Bronchial epithelial cell (primary cell): Measurements from ENCODE around the gene PDIK1L. TPM values are rescaled to one million over a fixed set of nuclear protein-coding genes. Genes with fewer than 3 reads are reported as not detected.
A peak's percentile ranks its signal among the peaks of the same experiment; 100 is the strongest.
"Not testable (repeated sequence)": the region's sequence is repeated elsewhere in the genome, so short reads cannot be mapped to it uniquely, and the experiment has no call there.

Experiments
- DNase-seq: peaks from one replicate; pipeline ENCODE4 v3.0.0-alpha.2; 2010; ENCODE audit warnings: low read depth
- FAIRE-seq: peaks from 2 replicates; lab custom pipeline; 2011; peaks lifted over from hg19 to GRCh38; lab: Jason Lieb, UNC
- H3K27me3 ChIP-seq: 2 replicates; pipeline ENCODE4 v1.5.1; 2011; ENCODE audit warnings: low read length; ENCODE audit not compliant: control insufficient read depth, insufficient read depth
- H3K36me3 ChIP-seq: 2 replicates; pipeline ENCODE4 v1.5.1; 2011; ENCODE audit warnings: low read length; ENCODE audit not compliant: control insufficient read depth, insufficient read depth
- H3K4me3 ChIP-seq: 2 replicates; pipeline ENCODE4 v1.5.1; 2011; ENCODE audit warnings: mild to moderate bottlenecking, low read depth, low read length, control low read depth
- total RNA-seq: library from RNA; depleted of rRNA; stranded (reverse); fragments of >200 nt; gene quantifications from 2 replicates; pipeline ENCODE4 v1.2.1, GENCODE V29; 2014
- TF ChIP-seq, protein P1 (sequence below): IDR thresholded peaks from 2 replicates; pipeline ENCODE4 v1.5.1; 2011; ENCODE audit warnings: mild to moderate bottlenecking, moderate library complexity, low read length, control low read depth, inconsistent platforms; ENCODE audit not compliant: insufficient read depth, severe bottlenecking

PDIK1L gene
- total RNA-seq, 1 donor from 2014 or later = 8.7 TPM

DNA sequence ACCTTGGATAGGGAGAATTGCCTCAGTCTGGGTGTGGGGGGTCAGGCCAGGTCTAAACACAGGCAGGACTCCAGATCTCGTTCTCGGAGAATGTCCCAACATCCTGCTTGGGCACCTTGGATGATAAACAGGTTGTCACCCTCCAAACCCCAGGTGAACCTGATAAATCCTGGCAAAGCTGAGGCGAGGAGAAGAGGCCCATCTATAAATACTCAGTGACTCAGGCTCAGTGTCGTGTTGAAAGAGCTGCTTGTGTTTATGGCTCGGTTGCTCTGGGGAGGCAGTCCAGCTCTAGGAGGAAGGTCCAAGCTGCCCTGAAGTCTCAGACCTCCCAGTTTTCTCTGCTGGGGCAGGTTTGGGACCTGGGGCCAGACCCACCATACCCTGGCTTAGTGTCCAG is 28.4 kb upstream of the PDIK1L start:
- no peak for FAIRE-seq
- no peak for DNase-seq
- TF ChIP-seq, protein P1, sequence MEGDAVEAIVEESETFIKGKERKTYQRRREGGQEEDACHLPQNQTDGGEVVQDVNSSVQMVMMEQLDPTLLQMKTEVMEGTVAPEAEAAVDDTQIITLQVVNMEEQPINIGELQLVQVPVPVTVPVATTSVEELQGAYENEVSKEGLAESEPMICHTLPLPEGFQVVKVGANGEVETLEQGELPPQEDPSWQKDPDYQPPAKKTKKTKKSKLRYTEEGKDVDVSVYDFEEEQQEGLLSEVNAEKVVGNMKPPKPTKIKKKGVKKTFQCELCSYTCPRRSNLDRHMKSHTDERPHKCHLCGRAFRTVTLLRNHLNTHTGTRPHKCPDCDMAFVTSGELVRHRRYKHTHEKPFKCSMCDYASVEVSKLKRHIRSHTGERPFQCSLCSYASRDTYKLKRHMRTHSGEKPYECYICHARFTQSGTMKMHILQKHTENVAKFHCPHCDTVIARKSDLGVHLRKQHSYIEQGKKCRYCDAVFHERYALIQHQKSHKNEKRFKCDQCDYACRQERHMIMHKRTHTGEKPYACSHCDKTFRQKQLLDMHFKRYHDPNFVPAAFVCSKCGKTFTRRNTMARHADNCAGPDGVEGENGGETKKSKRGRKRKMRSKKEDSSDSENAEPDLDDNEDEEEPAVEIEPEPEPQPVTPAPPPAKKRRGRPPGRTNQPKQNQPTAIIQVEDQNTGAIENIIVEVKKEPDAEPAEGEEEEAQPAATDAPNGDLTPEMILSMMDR = no peak
- Histone ChIP-seq H3K36me3 (no peaks in the 10 kb centered on the region), H3K27me3 (peaks cover 2% of the 10 kb centered on the region), H3K4me3 (no peak overlapping the region)

DNA sequence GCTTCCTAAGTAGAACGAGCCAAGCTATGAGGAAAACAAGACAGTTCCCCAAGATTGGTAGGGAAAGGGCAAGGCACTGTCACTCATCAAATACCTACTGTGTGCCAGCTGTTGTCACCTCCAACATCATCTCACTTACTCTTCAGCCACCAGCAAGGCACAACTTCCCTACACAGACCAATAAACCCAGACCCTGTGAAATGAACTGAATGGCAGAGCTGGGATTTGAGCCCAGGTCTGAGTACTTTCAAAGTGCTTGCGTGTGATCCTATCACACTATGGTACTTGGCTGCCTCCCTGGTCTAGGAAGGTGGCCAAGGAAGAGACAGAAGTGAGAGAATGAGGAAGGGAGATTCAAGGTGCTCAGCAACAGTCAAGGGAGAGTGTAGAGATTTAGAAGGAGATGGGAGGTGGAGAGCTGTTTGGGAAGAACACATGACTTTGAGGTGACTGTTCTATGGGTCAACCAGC is 27.5 kb upstream of the PDIK1L start:
- TF ChIP-seq, protein P1 = no peak
- Histone ChIP-seq H3K36me3 (no peaks in the 10 kb centered on the region), H3K4me3 (no peak overlapping the region), H3K27me3 (peaks cover 2% of the 10 kb centered on the region)
- no peak for FAIRE-seq
- no peak for DNase-seq

DNA sequence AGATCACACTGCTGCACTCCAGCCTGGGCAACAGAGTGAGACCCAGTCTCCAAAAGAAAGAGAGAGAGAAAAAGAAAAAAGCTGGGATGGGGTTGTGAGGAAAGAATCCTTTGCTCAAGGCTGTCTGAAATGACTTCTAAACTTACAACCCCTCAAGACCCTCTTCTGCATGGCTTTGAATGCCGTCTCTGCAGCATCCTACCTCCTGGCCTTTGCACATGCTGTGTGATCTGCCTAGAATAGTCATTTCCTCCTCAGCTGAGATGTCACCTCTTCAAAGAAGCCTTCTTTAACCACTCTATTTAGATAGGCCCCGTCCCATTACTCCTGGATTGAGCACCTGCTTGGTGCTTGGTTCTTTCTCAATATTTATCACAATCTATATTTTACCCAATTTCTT is 26.8 kb upstream of the PDIK1L start:
- FAIRE-seq (no peak), DNase-seq (no peak)
- H3K27me3 ChIP-seq = peaks cover 2% of the 10 kb centered on the region
- no peak overlapping the region for H3K4me3 ChIP-seq
- TF ChIP-seq, protein P1 = no peak
- H3K36me3 ChIP-seq = no peaks in the 10 kb centered on the region

- Histone ChIP-seq H3K36me3 (no peaks in the 10 kb centered on the region), H3K27me3 (peaks cover under 1% of the 10 kb centered on the region), H3K4me3 (no peak overlapping the region)
- FAIRE-seq (no peak), DNase-seq (no peak)
- TF ChIP-seq, protein P1 = no peak
These were observed 22.5 kb upstream of the PDIK1L start for GRCh38 chr1:26089125-26089524.

GRCh38 chr1:26090893-26091292 is 20.7 kb upstream of the PDIK1L start:
- FAIRE-seq (no peak), DNase-seq (no peak)
- TF ChIP-seq, protein P1 = no peak
- Histone ChIP-seq H3K36me3 (no peaks in the 10 kb centered on the region), H3K4me3 (no peak overlapping the region), H3K27me3 (no peaks in the 10 kb centered on the region)

- no peaks in the 10 kb centered on the region for H3K36me3 ChIP-seq
- H3K27me3 ChIP-seq = no peaks in the 10 kb centered on the region
- no peak for FAIRE-seq
- DNase-seq = no peak
- H3K4me3 ChIP-seq = no peak overlapping the region
- TF ChIP-seq, protein P1 = no peak
These were observed 19.2 kb upstream of the PDIK1L start for GRCh38 chr1:26092422-26092821.

DNA sequence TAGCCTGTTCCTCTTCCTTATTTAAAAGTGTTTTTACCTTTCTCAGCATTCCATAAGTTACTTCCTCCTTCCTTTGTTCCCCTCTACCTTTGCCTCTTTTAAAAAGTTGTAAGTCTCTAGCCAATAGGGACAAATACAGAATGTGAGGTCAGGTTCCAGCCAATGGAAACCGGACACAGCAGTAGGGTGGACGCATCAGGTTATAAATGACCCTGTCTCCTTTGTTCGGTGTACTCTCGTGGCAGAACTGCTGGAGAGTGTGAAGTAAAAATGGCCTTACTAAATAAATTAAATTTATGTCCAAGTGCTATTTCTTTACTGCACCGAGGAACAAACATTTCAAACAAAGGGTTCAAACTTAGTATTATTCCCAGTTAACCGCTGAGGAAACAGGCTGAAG is 18.1 kb upstream of the PDIK1L start:
- not testable (repeated sequence) for H3K27me3 ChIP-seq, H3K4me3 ChIP-seq, FAIRE-seq, H3K36me3 ChIP-seq
- DNase-seq = peak; percentile 59
